NCI-H1436 treated with DMSO at 0.1 percent for 48 hours (cell line): ENCODE data around the gene CBFA2T3.

ENCODE experiments used
- DNase-seq: peaks from one replicate; lab custom pipeline; 2025; lab: John Stamatoyannopoulos, UW

Gene CBFA2T3

DNA sequence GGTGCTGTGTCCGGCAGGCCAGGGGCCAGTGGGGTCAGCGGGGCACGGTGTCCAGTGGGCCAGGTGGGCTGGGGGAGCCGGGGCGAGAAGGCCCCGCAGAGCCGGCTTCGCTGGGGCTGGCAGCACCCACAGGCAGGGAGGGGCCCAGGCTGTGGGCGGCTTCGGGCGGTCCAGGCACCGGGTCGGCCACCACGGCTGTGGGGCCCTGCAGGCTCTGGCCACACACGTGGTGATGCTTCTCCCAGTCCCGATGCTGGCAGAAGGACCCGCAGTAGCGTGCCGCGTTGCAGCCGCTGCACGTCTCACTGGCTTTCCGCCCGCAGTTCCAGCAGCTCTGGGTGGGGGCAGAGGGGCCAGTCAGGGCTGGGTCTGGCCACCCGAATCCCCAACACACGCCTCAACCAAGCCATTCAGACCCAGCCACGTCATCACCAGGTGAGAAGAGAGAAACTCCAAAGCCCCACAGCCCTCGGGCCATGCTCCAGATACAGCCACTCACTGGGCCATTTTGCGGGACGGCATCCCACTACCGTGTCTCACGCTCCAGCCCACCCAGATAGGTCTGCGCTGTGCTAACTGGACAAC, 100.0 kb downstream of the CBFA2T3 start:
- DNase-seq: no peak

DNA sequence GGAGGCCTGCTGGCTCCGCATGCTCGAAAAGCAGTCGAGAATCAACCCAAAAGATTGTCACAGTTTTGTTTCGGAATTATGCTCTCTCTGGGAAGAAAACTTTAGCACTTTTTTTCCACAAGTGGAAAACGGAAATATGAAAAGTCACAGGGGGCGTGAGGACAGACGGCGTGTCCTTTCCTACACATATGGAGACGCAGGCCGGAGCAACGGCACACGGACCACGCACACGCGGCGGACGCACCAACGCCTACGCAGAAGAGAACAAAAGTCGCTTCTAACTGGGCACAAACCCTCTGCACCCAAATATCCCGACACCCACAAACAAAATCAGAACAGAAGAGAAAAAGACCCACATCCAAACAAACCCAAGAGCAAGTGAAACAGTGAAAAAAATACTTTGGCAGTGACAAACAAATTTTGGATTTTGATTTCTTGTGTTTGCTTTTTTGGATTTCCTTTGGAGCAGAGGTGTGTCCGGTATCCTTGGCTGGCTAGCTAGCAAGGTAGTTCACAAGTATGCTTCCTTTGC, 101.2 kb downstream of the CBFA2T3 start:
- DNase-seq: no peak

DNA sequence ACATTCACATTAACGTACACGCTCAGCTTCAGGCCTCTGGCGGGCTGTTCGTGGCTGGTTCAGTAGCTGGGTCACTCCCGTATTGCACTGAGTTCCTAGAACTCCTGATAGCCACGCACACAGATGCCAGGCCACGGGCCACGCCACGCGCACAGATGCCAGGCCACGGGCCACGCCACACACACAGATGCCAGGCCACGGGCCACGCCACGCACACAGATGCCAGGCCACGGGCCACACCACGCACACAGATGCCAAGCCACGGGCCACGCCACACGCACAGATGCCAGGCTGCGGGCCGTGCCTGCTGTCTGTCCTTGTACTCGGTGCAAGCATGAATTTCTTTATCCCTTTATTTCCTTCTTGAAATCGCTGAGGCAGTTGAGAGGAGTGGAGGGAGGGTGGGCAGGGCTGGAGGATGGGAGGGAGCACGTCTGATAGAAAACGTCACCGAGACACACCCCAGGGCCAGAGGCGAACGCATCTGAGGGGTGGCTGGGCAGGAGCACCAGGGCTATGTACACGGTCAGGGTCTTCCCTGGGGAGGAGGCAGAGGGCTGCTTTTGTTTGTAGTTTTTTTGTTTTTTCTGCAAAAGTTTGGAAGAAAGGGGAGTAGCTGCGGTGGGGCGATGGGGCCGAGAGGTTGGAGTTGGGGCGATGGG, 101.9 kb downstream of the CBFA2T3 start:
- no peak for DNase-seq

DNA sequence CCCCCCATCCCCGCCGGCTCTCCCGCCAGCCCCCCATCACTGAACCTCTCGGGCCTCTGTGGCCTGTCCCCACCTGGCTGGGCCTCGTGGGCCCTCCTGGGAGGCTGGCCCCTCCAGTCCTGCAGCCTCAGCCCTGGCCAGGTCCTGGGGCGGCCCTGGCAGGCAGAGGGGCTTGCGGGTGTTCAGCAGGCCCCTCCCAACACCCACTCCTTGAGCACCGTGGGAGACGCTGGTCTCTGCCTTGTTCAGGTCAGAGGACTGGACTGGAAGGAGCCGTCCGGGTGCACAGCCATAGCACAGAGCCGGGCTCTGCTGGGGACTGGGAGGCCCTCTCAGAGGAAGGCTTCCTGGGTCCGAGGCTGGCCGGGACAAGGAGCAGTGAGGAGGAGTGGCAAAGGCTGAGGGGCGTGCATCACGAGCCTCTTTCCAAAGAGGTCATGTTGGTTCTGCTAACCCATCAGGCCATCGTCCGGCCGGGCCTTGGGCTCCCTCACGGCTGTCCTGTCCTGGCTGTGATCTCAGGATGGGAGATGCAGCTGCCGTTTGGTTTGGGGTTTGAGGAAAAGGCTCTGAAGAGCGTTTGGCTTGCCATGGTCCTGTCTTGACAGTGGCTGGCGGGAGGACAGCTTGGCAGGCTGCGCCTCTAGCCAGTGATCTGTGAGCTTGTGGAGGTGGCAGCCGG, 104.2 kb downstream of the CBFA2T3 start:
- no peak for DNase-seq

DNA sequence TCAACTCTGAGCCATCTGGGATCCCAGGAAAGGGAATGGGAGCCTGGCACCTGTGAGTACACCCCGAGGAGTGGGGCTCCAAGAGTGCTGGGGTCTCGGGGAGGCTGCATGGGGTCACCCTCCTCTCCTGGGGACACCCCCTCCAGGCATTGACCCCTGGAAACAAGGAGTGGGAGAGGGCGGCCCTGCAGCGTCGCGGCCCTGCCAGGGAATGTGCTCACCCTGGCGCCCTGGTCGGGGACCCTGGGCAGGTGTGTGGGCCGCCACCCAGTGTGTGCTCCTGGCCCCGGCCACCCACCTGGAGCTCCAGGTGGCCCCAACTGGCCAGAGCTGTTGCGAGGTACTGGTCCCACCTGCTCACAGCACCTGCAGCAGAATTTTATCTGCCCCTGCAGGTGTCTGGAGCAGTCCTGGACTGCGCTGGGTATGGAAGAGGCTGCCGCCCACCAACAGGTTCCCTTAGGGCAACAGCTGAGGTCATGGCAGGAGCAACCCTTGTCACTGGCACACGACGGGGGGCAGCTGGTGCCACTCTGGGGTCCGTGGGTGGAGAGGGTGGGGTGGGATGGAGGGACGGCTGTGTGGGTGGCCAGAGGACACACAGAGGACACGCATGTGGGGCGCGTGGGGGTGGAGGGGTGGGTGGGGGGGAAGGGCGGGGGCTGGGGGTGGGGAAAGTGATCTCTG, 105.1 kb downstream of the CBFA2T3 start:
- no peak for DNase-seq

DNA sequence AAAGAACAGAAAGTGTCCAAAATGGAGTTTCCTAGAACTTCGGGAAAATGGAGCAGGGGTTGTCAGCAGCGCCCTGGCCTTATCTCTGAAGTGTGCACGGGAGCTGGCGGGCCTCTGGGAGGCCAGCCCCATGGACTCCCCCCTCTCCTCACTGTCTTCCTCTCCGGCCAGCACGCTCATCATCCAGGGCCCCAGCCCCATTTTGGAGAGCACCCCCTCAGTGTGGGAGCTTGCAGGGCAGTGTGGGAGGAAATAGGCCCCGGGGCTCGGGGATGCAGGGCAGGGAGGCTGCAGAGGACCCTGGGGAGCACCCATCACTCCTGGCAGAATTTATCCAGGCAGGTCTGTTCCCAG, 105.7 kb downstream of the CBFA2T3 start:
- DNase-seq: no peak

DNA sequence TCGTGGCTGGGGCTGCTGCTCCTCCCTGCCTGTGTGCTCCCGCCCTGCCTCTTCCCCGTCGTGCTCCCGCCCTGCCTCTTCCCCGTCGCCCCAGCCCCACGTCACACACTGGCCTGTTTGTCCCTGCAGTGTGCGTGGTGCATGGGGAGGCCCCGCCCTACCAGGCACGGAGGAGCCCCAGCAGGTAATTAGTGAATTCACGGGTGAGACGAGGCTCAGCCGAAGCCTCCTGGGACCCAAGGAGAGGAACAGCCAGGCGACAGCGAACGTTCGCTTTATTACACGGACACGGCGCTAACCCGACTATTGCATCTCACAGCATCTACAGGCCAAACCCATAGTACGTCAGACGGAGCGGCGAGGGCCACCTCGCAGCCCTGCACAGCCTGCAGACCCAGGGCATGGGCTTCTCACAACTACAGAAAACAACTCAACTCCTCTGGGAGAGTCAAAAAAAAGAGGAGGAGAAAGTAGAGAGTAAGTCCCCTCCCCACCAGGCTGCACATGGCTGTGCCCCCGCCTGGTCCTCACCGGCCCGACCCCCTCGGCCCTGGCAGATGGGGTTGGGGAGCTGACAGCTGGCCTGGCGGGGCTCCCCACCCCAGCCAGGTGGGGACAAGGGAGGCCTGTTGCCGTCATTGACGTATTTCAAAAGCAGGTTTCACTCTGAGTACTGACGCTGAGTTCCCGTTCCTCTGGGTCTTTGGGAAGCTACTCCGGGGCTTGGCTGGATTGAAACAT, 106.2 kb downstream of the CBFA2T3 start:
- no peak for DNase-seq

DNA sequence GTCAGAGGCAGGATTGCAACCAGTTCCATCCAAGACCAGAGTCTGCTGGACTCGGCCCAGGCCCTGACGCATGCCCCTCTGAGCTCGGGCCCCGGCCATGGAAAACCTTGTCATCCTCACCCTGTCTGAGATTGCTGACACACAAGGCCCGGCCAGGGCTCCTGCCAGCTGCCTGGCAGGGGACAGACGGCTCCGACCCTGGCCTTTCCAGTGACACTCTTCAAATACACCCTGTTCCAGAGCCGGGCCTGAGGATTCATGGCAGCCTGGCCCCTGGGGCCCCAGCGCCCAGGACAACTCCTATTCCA, 107.4 kb downstream of the CBFA2T3 start:
- DNase-seq: no peak

DNA sequence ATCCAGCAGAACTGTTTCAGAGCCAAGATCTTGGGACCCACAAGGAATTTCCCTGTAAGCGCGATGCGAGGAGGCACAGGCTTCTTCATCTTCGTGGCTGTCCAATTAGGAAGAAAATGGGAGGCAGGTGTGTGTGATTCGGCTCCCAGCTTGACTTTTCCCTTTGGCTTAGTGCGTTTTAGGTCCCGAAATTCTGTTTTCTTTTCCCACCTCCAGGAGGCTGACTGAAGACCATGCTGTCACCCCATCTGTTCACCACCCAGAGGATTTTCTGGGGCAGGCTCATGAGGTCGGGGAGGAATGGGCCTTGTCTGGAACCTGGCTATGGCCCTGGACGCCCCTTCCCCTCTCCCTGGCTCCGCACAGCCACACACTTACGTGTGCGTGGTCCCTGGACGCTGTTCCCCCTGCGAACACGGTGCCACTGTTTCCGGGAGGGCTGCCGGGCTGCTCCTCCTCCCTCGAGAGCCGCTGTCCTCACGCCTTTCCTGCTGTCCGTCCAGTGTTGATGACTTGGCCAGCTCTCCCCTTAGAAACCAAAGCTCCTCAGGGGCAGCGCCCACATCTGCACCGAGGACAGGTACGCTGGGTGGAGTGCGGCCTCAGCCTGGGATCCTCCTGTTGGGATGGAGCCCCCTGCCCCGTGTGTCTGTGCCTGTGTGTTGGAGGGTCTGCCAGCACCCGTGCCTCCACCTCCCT, 107.9 kb downstream of the CBFA2T3 start:
- DNase-seq: no peak

DNA sequence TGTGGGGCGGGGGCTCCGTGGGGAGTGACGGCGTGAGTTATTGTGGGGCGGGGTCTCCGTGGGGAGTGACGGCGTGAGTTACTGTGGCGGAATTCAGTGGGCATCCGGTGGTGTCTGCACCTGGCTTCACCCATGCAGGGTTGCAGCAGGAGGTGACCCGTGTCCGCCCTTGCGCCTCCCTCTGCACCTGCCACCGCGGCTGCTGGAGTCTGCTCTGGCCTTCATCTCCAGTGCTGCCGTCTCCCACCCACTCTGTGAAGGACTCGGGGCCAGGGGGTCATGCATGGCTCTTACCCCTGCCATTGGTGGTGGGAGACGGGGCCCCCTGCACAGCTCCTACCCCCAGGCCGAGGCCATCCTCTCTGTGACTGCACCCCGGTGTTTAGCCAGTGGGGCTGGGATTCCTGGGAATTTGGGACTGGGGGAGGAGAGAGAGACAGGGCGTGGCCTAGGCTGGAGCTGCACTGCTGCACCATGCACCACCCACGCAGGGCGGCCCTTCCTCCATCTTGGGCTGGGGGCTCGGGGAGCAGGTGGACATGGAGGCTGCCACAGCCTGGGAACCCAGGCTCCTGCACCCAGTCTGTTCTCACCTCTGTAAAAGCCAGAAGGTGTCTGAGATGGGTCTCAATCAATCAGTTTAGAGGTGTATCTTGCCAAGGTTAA, 109.3 kb downstream of the CBFA2T3 start:
- DNase-seq: no peak

DNA sequence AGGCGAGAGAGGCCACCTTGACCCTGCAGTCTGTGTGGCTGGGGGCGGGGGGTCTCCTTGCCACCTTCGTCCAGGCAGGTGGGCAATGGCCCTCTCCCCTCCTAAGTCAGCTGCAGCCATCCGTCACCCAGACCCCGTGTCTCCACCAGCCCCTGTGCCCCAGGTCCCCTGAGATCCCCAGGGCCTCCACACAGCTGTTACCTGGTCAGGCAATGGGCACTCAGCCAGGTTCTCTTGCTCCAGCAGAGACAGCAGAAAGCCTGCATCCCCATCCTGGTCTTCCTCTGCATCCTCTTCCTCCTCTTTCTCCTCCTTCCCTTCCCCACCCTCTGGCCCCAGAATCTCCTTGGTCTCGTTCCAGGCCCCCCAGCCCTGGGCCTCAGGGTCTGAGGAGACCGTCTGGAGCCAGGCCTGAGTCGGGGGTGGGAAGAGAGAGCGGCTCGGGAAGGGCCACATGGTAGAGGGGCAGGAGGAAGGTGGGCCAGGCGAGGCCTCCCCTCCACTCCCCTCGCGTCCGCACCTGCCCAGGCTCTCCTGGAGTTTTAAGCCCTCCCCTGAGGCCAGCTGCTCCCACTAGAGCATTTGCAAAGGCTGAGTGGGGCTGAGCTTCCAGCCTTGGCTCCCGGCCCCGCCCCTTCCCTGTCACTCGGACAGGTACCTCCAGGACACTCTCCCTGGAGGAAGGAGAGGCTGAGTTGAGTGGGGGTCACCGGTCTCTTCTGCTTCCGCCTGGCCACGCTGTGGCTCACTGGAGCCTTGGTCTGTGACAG, 110.7 kb downstream of the CBFA2T3 start, which contains the start of gene PABPN1L:
Gene PABPN1L, minus strand, starts transcription at position 510 of the 770 bp plus-strand sequence. Its CDS starts 54 bp downstream, at position 456.
- no peak for DNase-seq

DNA sequence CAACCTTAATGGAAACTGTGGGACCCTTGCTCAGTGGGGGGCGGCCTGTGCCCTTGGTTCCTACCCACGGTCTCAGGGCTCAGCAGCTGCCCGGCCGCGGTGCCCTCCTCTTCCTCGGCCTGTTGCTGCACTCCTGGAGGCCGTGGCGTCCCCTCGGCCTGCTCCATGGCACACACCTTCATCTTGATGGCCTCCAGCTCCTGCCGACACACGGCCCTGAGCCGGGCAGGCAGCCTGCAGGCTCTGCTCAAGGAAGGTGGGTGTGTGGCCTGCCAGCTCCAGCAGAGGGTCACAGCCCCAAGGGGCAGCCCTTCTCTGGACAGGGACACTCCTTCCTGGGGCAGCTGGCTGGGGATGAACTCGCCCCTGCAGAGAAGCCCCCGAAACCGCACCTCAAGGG, 111.3 kb downstream of the CBFA2T3 start:
- DNase-seq: no peak

DNA sequence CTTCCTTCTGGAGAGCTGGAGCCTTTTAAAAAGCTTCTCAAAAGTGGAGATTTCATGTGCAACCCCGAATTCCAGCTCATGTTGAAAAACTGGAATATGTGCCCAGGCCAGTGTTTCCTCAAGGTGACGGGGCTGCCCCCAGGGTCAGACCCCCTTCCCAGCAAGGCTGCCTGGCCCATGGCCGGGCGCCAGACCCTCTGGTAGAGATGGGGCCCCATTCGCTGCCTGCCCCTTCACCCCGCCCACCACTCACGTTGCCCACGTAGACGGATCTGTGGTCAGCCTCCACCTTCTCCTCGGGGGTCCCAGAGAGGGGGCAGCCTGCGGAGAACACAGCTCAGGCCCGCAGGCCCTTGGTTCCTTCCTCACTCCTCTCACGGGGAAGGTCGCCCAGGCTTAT, 111.7 kb downstream of the CBFA2T3 start:
- DNase-seq: no peak

DNA sequence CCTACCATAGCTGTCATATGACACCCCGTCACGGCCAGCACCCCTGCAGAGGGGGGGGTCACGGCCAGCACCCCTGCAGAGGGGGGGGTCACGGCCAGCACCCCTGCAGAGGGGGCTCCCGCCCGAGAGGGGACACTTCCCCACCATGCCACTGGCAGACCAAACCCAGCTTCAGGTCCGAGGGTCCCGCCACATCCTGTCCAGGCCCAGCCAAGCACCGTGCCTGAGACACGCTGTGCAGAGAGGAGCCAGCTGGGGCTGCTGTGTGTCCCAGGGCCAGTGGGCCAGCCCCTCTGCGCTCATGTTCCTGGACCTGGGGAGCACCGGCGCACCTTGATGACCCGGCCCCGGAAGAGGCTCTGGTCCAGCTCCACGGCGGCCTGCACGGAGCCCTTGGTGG, 112.5 kb downstream of the CBFA2T3 start:
- no peak for DNase-seq

DNA sequence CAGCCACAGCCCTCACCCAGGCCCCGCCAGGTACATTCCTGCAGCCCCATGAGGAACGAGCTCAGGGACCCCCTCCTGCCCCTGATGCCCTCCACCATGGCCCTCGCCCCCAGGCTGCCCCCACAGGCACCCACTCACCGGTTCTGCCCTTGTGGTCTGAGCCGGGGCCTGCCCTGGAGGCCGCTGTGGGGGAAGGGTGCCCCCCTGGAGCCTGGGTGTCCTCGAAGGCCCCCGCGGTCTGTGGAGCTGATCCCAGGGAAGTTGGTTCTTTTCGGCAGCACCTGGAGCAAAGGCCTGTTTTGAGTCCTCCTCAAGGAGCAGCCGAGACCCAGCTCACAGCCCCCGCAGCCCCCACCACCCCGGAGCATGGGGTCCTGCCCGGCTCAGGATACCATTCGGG, 112.9 kb downstream of the CBFA2T3 start:
- DNase-seq: no peak

DNA sequence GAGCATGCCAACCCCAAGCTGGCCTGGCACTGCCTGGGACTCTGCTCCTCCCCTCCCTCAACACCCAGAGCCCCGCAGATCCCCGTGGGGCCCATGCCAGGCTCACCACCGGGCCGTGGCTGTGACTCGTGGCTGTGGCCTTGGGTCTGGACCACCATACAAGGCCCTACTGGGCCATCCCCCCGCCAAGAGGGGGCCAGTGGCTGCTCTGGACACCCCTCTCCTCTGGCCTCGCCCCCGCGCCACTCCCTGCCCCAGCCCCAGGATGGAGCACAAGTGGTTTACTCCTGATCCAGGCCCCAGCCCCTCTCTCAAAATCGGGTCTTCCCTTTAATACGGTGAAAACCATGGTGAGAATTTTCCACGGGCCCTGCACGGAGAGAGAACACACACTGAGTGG, 113.6 kb downstream of the CBFA2T3 start:
- no peak for DNase-seq

DNA sequence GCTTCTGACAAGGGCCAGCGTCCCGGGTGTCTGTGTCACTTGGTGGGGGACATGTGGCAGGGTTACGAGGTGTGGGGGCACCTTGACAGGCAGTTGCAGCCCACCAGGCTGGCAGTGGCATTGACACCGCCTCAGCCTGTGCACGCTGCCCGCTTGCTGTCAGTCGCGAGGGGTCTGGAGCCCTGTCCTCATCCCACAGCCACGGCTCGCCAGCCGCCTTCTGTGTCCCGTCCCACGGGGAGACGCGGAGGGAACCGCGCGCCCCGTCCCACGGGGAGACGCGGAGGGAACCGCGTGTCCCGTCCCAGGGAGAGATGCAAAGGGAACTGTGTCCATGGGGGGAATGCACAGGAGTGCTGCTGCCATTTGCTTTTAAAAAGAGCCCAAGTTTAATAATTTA, 114.0 kb downstream of the CBFA2T3 start:
- no peak for DNase-seq

DNA sequence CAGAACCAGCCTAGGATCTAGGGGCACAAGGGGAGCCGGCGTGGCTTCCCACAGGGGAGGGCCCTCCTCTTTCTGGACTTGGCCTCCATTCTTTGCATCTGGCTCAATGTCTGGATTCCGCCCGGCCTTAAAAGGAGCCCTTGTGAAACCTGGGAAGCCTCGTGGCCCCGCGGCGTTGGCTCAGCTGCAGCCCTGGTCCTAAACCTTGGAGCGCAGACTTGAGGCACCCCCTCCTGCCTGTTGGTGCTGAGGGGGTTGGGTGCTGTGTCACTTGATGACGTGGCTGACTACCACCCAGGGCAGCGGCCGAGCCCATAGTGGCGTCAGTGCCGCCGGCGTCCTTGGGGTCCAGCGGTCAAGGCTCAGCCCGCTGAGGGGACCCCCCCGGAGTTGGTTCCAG, 115.6 kb downstream of the CBFA2T3 start:
- no peak for DNase-seq

DNA sequence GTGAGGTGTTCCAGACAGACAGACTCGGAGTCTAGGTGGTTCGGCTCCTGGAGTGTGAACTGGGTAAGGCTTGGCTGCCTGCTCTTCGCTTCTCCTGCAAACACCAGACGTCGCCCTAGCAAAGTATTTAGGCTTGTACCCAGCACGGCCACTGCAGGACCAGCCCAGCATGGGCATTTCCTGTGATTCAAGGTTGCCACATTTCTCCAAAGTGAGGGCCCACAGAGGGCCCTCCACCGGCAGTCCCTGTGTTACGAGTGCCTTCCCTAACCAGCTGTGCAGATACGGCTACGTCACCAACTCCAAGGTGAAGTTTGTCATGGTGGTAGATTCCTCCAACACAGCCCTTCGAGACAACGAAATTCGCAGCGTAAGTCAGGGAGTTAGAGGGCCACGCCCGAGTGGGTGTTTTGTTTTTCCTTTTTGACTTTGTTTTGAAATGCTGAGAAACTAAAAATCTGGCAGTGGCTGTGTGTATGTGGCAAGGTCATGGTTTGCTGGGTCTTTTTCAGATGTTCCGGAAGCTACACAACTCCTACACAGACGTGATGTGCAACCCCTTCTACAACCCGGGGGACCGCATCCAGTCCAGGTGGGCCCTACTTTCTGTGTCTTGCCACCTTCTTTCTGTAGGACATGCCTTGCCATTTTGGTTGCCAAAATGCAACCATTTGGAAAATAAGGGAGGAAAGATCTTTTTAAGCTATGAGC, 117.5 kb downstream of the CBFA2T3 start:
- no peak for DNase-seq
